Brain microvascular endothelial cell (primary cell): Measurements from ENCODE around the gene NDUFAF8.
A peak's percentile ranks its signal among the peaks of the same experiment; 100 is the strongest.

Experiments
- DNase-seq: peaks from one replicate; pipeline ENCODE4 v3.0.0-alpha.2; 2020
- H3K27ac ChIP-seq: fragments of 250-450 bp; sonication (Bioruptor Pico); 2 replicates; pipeline ENCODE4 v1.5.1; 2020; ENCODE audit warnings: mild to moderate bottlenecking, moderate library complexity
- H3K27me3 ChIP-seq: fragments of 250-450 bp; sonication (Bioruptor Pico); replicated peaks from 2 replicates; pipeline ENCODE4 v1.5.1; 2020; ENCODE audit warnings: mild to moderate bottlenecking
- H3K36me3 ChIP-seq: fragments of 250-450 bp; sonication (Bioruptor Pico); replicated peaks from 2 replicates; pipeline ENCODE4 v1.5.1; 2020; ENCODE audit warnings: mild to moderate bottlenecking
- H3K4me3 ChIP-seq: 2 replicates; pipeline ENCODE4 v1.5.1; 2011; ENCODE audit warnings: low read depth, mild to moderate bottlenecking, control low read depth, low read length, moderate library complexity
- CTCF ChIP-seq: IDR thresholded peaks from 2 replicates; pipeline ENCODE4 v1.5.1; 2011; ENCODE audit warnings: low read depth, mild to moderate bottlenecking, moderate library complexity, low read length, control low read depth, inconsistent platforms; ENCODE audit errors: missing control alignments
- in situ Hi-C: cut with HindIII; loops from 2 replicates; pipeline ENCODE4 v1.10.0; 2017; ENCODE audit warnings: low sequenced_read_pairs, low pct_ligation_motif_present

The NDUFAF8 gene

GRCh38 chr17:81199482-81199830 lies 39.7 kb upstream of the NDUFAF8 start:
- no peak overlapping the region for H3K4me3 ChIP-seq
- no peak overlapping the region for H3K27ac ChIP-seq
- TF ChIP-seq CTCF: no peak
- H3K27me3 ChIP-seq: no peaks in the 10 kb centered on the region
- no peaks in the 10 kb centered on the region for H3K36me3 ChIP-seq
- in situ Hi-C loops: no loop called here
- no peak for DNase-seq

GRCh38 chr17:81200201-81200600 lies 38.9 kb upstream of the NDUFAF8 start:
- H3K27ac ChIP-seq: no peak overlapping the region
- no peaks in the 10 kb centered on the region for H3K36me3 ChIP-seq
- no peaks in the 10 kb centered on the region for H3K27me3 ChIP-seq
- in situ Hi-C loops: no loop called here
- TF ChIP-seq CTCF: no peak
- DNase-seq: no peak
- no peak overlapping the region for H3K4me3 ChIP-seq

GRCh38 chr17:81200695-81201580 lies 38.2 kb upstream of the NDUFAF8 start:
- no peaks in the 10 kb centered on the region for H3K36me3 ChIP-seq
- no peak overlapping the region for H3K27ac ChIP-seq
- peak; percentile 75 for TF ChIP-seq CTCF
- H3K4me3 ChIP-seq: no peak overlapping the region
- no peaks in the 10 kb centered on the region for H3K27me3 ChIP-seq
- DNase-seq: peak; percentile 84
- in situ Hi-C loops: no loop called here

- no peak for DNase-seq
- no peak for TF ChIP-seq CTCF
- in situ Hi-C loops: no loop called here
- H3K27me3 ChIP-seq: no peaks in the 10 kb centered on the region
- no peaks in the 10 kb centered on the region for H3K36me3 ChIP-seq
- no peak overlapping the region for H3K27ac ChIP-seq
- H3K4me3 ChIP-seq: no peak overlapping the region
Measured at GRCh38 chr17:81202318-81202717, 36.8 kb upstream of the NDUFAF8 start.

GRCh38 chr17:81203136-81203535 lies 36.0 kb upstream of the NDUFAF8 start:
- DNase-seq: no peak
- in situ Hi-C loops: no loop called here
- Histone ChIP-seq H3K4me3 (no peak overlapping the region), H3K27me3 (no peaks in the 10 kb centered on the region), H3K27ac (no peak overlapping the region), H3K36me3 (no peaks in the 10 kb centered on the region)
- TF ChIP-seq CTCF: no peak

- H3K4me3 ChIP-seq: no peak overlapping the region
- H3K27ac ChIP-seq: no peak overlapping the region
- DNase-seq: no peak
- no peaks in the 10 kb centered on the region for H3K27me3 ChIP-seq
- in situ Hi-C loops: no loop called here
- no peak for TF ChIP-seq CTCF
- H3K36me3 ChIP-seq: no peaks in the 10 kb centered on the region
Measured at GRCh38 chr17:81204578-81204977, 34.5 kb upstream of the NDUFAF8 start.
